ENCODE results near the gene GAPVD1.

The GAPVD1 gene

GRCh38 chr9:125239631-125240597 is 21.7 kb upstream of the GAPVD1 start:
- TF ChIP-seq CTCF (IDR thresholded peaks at IDR 0.05; ENCODE audit: insufficient read depth, low read length, poor library complexity, severe bottlenecking), result no peak
- H3K36me3 ChIP-seq (ENCODE audit: control insufficient read depth, insufficient read depth, low read length), result peaks cover 13% of the 10 kb centered on the region
- H3K27me3 ChIP-seq (replicated peaks; ENCODE audit: control insufficient read depth, insufficient read depth, low read length), result no peaks in the 10 kb centered on the region
- DNase-seq (ENCODE audit: extremely low read depth, insufficient read length), result no peak
- H3K4me3 ChIP-seq (replicated peaks; ENCODE audit: low read depth, low read length), result peak overlapping the region; percentile 99

GRCh38 chr9:125240649-125240999 is 21.0 kb upstream of the GAPVD1 start:
- no peak for DNase-seq (ENCODE audit: extremely low read depth, insufficient read length)
- Histone ChIP-seq H3K4me3 (replicated peaks; ENCODE audit: low read depth, low read length) (peak overlapping the region; percentile 99), H3K27me3 (replicated peaks; ENCODE audit: control insufficient read depth, insufficient read depth, low read length) (no peaks in the 10 kb centered on the region), H3K36me3 (ENCODE audit: control insufficient read depth, insufficient read depth, low read length) (peaks cover 13% of the 10 kb centered on the region)
- no peak for TF ChIP-seq CTCF (IDR thresholded peaks at IDR 0.05; ENCODE audit: insufficient read depth, low read length, poor library complexity, severe bottlenecking)

GRCh38 chr9:125241000-125241862 is 20.4 kb upstream of the GAPVD1 start, which contains the start of gene HSPA5:
Gene HSPA5, minus strand, starts transcription at chr9:125241343. Its CDS starts 217 bp downstream, at chr9:125241126.
- TF ChIP-seq CTCF (IDR thresholded peaks at IDR 0.05; ENCODE audit: insufficient read depth, low read length, poor library complexity, severe bottlenecking), result no peak
- DNase-seq (ENCODE audit: extremely low read depth, insufficient read length), result peak; percentile 97

GRCh38 chr9:125241863-125242739 is 19.5 kb upstream of the GAPVD1 start:
- peaks cover 13% of the 10 kb centered on the region for H3K36me3 ChIP-seq (ENCODE audit: control insufficient read depth, insufficient read depth, low read length)
- H3K27me3 ChIP-seq (replicated peaks; ENCODE audit: control insufficient read depth, insufficient read depth, low read length), result no peaks in the 10 kb centered on the region
- DNase-seq (ENCODE audit: extremely low read depth, insufficient read length), result no peak
- TF ChIP-seq CTCF (IDR thresholded peaks at IDR 0.05; ENCODE audit: insufficient read depth, low read length, poor library complexity, severe bottlenecking), result no peak
- H3K4me3 ChIP-seq (replicated peaks; ENCODE audit: low read depth, low read length), result peak overlapping the region; percentile 81

More at GRCh38 chr9:125241000-125241862, 20.4 kb upstream of the GAPVD1 start, which contains the start of gene HSPA5:
- H3K27me3 ChIP-seq (replicated peaks; ENCODE audit: control insufficient read depth, insufficient read depth, low read length), result no peaks in the 10 kb centered on the region
- H3K36me3 ChIP-seq (ENCODE audit: control insufficient read depth, insufficient read depth, low read length), result peaks cover 13% of the 10 kb centered on the region
- peak within 1 kb of the TSS; percentile 99 for H3K4me3 ChIP-seq (replicated peaks; ENCODE audit: low read depth, low read length)

GRCh38 chr9:125243792-125244260 is 17.8 kb upstream of the GAPVD1 start:
- no peak overlapping the region for H3K4me3 ChIP-seq (replicated peaks; ENCODE audit: low read depth, low read length)
- H3K36me3 ChIP-seq (ENCODE audit: control insufficient read depth, insufficient read depth, low read length), result peaks cover 6% of the 10 kb centered on the region
- DNase-seq (ENCODE audit: extremely low read depth, insufficient read length), result no peak
- TF ChIP-seq CTCF (IDR thresholded peaks at IDR 0.05; ENCODE audit: insufficient read depth, low read length, poor library complexity, severe bottlenecking), result no peak
- no peaks in the 10 kb centered on the region for H3K27me3 ChIP-seq (replicated peaks; ENCODE audit: control insufficient read depth, insufficient read depth, low read length)
